Ovary (tissue), 3 donors: Measurements from ENCODE around the gene WDFY4.

Source experiments
- CTCF ChIP-seq, 3 donors: fragments of 450-650 bp in 2 of 3; fragments of 200-600 bp in 1 of 3; IDR thresholded peaks; one replicate each; pipeline versions ENCODE4 v1.5.1 to v1.8.0; 2016 to 2022; ENCODE audit warnings: antibody characterized with exemption in 3 of 3, mild to moderate bottlenecking in 1 of 3
- EP300 ChIP-seq: sonication (generic); formaldehyde crosslinking; IDR thresholded peaks from one replicate; pipeline ENCODE4 v1.6.1; 2017; ENCODE audit warnings: antibody characterized with exemption
- donor health status: DM: no; HTN: no; CAD: no.

GRCh38 chr10:48636901-48637300 lies 47.8 kb upstream of the WDFY4 start:
- no peak for TF ChIP-seq CTCF (IDR thresholded peaks at IDR 0.05)
- TF ChIP-seq EP300, result no peak
